Measurements from ENCODE around the gene ATP9A.
"Not testable (repeated sequence)": the region's sequence is repeated elsewhere in the genome, so short reads cannot be mapped to it uniquely, and the experiment has no call there.

ATP9A gene

GRCh38 chr20:51750037-51750769, 18.0 kb downstream of the ATP9A start:
- TF ChIP-seq CTCF (IDR thresholded peaks at IDR 0.05; ENCODE audit: low read depth, low read length) = no peak
- H3K4me3 ChIP-seq (ENCODE audit: low read depth, low read length) = no peak overlapping the region

- H3K4me3 ChIP-seq (ENCODE audit: low read depth, low read length) = no peak overlapping the region
- TF ChIP-seq CTCF (IDR thresholded peaks at IDR 0.05; ENCODE audit: low read depth, low read length) = no peak
These were observed 18.5 kb downstream of the ATP9A start for GRCh38 chr20:51749674-51750036.

- no peak overlapping the region for H3K4me3 ChIP-seq (ENCODE audit: low read depth, low read length)
- no peak for TF ChIP-seq CTCF (IDR thresholded peaks at IDR 0.05; ENCODE audit: low read depth, low read length)
These were observed 20.8 kb downstream of the ATP9A start for GRCh38 chr20:51747182-51747911.

GRCh38 chr20:51745804-51746203, 22.4 kb downstream of the ATP9A start:
- no peak overlapping the region for H3K4me3 ChIP-seq (ENCODE audit: low read depth, low read length)
- no peak for TF ChIP-seq CTCF (IDR thresholded peaks at IDR 0.05; ENCODE audit: low read depth, low read length)

- no peak for TF ChIP-seq CTCF (IDR thresholded peaks at IDR 0.05; ENCODE audit: low read depth, low read length)
- no peak overlapping the region for H3K4me3 ChIP-seq (ENCODE audit: low read depth, low read length)
These were observed 27.4 kb downstream of the ATP9A start for GRCh38 chr20:51740838-51741237.

GRCh38 chr20:51740308-51740707, 27.9 kb downstream of the ATP9A start:
- H3K4me3 ChIP-seq (ENCODE audit: low read depth, low read length) = not testable (repeated sequence)

GRCh38 chr20:51739722-51740249, 28.4 kb downstream of the ATP9A start:
- TF ChIP-seq CTCF (IDR thresholded peaks at IDR 0.05; ENCODE audit: low read depth, low read length) = no peak
- no peak overlapping the region for H3K4me3 ChIP-seq (ENCODE audit: low read depth, low read length)

Data from WI38 (cell line).